Measurements from ENCODE around the gene IFT27.

Gene IFT27, protein sequence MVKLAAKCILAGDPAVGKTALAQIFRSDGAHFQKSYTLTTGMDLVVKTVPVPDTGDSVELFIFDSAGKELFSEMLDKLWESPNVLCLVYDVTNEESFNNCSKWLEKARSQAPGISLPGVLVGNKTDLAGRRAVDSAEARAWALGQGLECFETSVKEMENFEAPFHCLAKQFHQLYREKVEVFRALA

DNA sequence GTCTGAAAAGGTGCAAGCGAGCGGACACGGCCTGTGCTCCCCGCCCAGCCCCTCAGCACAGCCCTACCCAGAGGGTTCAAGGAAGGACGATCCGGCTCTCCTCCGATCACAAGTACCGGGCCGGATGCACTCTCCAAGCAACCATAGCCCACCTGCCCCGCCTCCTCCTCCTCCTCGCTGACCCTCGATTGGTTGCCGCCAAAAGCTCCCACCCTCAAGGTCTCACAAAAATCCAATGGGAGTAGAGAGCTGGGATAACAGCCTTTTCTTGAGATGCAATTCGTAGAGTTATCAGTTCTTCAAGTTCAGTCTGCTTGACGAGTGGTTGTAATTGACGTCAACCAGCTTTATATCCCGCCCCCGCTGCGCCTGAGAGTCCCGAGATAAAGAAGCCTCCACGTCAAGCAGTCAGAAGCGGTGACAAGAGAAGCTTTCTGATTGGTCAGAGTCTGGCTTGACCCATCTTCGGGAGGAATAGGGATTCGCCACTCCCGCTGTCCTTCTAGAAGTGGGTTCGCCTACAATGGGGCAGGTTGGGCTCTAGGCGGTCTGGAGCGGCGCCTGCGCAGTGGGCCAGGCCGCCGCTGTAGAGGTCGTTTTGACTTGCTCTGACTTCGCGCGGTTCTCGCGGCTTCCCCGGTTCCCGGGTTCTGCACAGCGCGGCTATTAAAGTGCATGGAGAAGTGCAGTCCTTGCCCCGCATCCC is at the start of gene IFT27:
Gene IFT27, minus strand, starts transcription at position 156 of the 706 bp plus-strand sequence. CDS start 412 bp downstream, outside the sequence.
- peak within 1 kb of the TSS; percentile 85 for H3K4me3 ChIP-seq (ENCODE audit: low read length)
- TF ChIP-seq, protein P1, sequence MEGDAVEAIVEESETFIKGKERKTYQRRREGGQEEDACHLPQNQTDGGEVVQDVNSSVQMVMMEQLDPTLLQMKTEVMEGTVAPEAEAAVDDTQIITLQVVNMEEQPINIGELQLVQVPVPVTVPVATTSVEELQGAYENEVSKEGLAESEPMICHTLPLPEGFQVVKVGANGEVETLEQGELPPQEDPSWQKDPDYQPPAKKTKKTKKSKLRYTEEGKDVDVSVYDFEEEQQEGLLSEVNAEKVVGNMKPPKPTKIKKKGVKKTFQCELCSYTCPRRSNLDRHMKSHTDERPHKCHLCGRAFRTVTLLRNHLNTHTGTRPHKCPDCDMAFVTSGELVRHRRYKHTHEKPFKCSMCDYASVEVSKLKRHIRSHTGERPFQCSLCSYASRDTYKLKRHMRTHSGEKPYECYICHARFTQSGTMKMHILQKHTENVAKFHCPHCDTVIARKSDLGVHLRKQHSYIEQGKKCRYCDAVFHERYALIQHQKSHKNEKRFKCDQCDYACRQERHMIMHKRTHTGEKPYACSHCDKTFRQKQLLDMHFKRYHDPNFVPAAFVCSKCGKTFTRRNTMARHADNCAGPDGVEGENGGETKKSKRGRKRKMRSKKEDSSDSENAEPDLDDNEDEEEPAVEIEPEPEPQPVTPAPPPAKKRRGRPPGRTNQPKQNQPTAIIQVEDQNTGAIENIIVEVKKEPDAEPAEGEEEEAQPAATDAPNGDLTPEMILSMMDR (conservative IDR thresholded peaks at IDR 0.05; ENCODE audit: low read depth, low read length), result no peak

DNA sequence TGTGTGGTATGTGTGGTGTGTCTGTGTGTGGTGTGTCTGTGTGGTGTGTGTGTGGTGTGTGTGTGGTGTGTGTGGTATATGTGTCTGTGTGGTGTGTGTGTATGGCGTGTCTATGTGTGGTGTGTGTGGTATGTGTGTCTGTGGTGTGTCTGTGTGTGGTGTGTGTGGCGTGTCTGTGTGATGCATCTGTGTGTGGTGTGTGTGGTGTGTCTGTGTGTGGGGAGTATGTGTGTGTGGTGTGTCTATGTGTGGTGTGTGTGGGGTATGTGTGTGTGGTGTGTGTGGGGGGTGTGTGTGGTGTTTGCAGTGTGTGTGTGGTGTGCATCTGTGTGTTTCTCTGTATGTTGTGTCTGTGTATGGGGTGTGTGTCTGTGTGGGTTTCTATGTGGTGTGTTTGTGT is 48.7 kb upstream of the IFT27 start:
- no peak overlapping the region for H3K4me3 ChIP-seq (ENCODE audit: low read length)
- TF ChIP-seq, protein P1 (conservative IDR thresholded peaks at IDR 0.05; ENCODE audit: low read depth, low read length), result no peak
- DNase-seq (ENCODE audit: low read depth), result no peak

More for the DNA sequence above, at the start of gene IFT27:
- DNase-seq (ENCODE audit: low read depth), result peak; percentile 100

DNA sequence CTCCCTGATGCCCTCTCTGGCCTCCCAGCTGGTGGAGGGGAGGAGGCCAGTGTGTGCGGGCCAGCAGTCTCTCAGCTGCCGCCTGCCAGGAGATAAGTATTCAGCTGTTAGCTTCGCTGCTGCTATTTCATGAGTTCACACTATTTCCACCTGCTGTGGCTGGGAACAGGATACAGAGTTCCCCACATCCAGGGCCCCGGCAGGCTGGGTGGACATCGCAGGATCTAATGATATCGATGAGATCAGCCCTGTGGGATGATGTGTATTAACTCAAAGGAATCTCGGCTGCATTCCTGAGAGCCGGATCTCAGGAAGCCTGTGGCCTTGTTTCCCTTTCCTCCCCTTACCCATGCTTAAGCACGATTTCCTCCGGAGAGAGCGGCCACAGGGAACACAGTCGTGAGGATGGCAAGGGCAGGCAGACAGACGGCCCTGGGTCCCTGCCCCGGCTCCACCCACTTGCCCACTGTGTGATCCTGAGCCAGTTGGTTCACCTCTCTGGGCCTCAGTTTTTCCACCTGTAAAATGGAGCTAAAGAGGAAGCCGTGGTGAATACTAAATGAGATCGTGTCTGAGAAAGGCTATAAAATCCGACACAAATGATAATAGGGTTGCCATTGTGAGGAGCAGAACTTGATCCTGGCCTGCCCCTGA is 47.4 kb upstream of the IFT27 start:
- DNase-seq (ENCODE audit: low read depth), result no peak

DNA sequence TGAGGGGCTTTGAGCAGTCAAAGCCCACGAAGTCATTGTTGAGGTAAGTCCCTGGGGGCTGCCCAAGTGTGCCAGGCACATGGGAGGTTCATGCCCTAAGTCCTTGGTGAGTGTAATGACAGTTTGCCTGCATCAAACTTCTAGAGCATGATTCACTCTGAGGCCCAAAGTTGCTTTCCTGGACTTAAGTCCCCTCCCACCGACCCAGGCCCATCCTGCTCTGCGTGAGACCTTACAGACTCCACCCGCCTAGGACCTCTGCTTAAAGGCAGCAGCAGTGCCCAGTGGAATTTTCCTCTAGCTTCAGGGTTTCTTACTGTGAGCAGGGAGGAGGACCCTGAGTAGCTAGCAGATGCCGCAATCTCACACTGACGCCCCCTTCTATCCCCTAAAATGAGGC is 46.7 kb upstream of the IFT27 start:
- no peak for DNase-seq (ENCODE audit: low read depth)
- no peak overlapping the region for H3K4me3 ChIP-seq (ENCODE audit: low read length)
- TF ChIP-seq, protein P1 (conservative IDR thresholded peaks at IDR 0.05; ENCODE audit: low read depth, low read length), result no peak

More for the DNA sequence above, 47.4 kb upstream of the IFT27 start:
- TF ChIP-seq, protein P1 (conservative IDR thresholded peaks at IDR 0.05; ENCODE audit: low read depth, low read length), result no peak
- no peak overlapping the region for H3K4me3 ChIP-seq (ENCODE audit: low read length)

DNA sequence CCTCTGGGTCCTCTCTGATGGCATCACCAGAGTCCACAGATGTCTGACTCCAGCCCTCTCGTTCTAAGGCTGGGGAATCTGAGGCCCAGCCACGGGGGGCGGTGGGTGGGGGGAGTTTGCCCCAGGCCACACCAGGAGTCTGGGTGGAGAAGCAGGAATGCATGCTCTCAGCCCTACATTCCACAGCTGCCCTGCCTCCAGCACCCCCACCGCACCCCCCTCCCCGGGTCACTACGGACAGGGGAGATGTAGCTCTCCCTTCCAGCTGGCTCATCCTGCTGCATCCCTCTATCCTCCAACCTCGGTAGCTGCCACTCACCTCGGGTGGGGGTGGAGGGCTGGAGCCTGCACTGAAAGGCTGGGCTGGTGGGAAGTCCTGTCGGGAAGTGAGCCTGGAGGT is 43.2 kb upstream of the IFT27 start:
- H3K4me3 ChIP-seq (ENCODE audit: low read length), result no peak overlapping the region
- DNase-seq (ENCODE audit: low read depth), result no peak
- TF ChIP-seq, protein P1 (conservative IDR thresholded peaks at IDR 0.05; ENCODE audit: low read depth, low read length), result no peak

DNA sequence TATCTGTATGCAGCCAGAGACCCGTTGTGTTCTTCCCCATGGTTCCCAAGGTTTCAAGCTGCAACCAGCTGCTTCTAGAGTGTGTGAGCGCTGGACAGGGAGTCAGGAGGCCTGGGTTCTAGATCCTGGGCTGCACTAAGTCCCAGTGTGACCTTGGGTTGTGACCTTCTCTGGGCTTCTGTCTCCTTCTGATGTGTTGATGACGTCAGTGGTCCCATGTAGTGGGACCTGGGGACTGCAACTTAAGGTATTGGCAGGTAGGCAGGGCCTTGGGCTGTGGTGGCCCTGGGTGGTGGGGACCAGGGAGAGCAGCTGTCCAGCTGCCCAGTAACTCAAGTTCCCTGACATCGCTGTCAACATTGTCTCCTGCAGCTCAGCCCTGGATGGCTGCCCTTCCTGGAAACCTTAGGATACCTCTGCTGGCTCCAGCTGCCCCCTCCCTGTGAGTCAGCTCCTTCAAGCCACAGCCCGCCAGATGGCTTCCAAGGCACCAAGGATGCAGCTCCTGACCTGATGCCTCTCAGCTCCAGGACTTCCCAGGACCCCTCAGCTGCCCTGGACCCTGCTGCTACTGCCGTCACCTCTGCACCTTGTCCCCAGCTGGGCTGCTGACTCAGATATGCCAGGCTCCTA is 42.2 kb upstream of the IFT27 start:
- TF ChIP-seq, protein P1 (conservative IDR thresholded peaks at IDR 0.05; ENCODE audit: low read depth, low read length), result no peak
- no peak for DNase-seq (ENCODE audit: low read depth)
- H3K4me3 ChIP-seq (ENCODE audit: low read length), result no peak overlapping the region
